ENCODE measurements around the gene AGBL4.
A peak's percentile ranks its signal among the peaks of the same experiment; 100 is the strongest.

Gene AGBL4

GRCh38 chr1:49240709-49241221 lies 783.0 kb downstream of the AGBL4 start:
- ChIA-PET CTCF (interaction anchor here (0.7 to 1.0 kb wide), 2 partner anchors 9 to 151 kb away, joined by 3 to 4 read pairs; no protein-coding TSS in a partner anchor), POLR2A (no interaction called here)
- TF ChIP-seq ZSCAN30 (tag by site-specific recombination; IDR thresholded peaks at IDR 0.05) (no peak), PRDM6 (tag by site-specific recombination; IDR thresholded peaks at IDR 0.05) (no peak), ATF2 (tag by site-specific recombination; IDR thresholded peaks at IDR 0.05; ENCODE audit: low read depth) (0 out of 2 replicates have a peak, but pooled peaks have one; percentile 9)
- no peaks in the 10 kb centered on the region; the same call in 1 of the 2 replicates for H3K9me3 ChIP-seq (ENCODE audit: control insufficient read depth, insufficient read depth, low read depth, low read length)
- H3K27ac ChIP-seq (ENCODE audit: extremely low read depth, low read depth, low read length): no peak overlapping the region
- no peaks in the 10 kb centered on the region for H3K36me3 ChIP-seq (ENCODE audit: control insufficient read depth in 2 of 2, insufficient read depth in 1 of 2, low read length in 2 of 2)
- H3K4me1 ChIP-seq (ENCODE audit: control insufficient read depth, insufficient read depth, low read length): no peaks in the 10 kb centered on the region
- no peak overlapping the region for H3K4me3 ChIP-seq (ENCODE audit: low read depth, low read length)

- H3K4me3 ChIP-seq (ENCODE audit: low read depth, low read length): no peak overlapping the region
- no peaks in the 10 kb centered on the region for H3K4me1 ChIP-seq (ENCODE audit: control insufficient read depth, insufficient read depth, low read length)
- H3K9me3 ChIP-seq (ENCODE audit: control insufficient read depth, insufficient read depth, low read depth, low read length): no peaks in the 10 kb centered on the region; the same call in 1 of the 2 replicates
- no peak overlapping the region for H3K27ac ChIP-seq (ENCODE audit: extremely low read depth, low read depth, low read length)
- ChIA-PET CTCF (interaction anchor here (0.6 kb wide), 1 partner anchor 329 kb away, joined by 3 read pairs; no protein-coding TSS in a partner anchor), POLR2A (no interaction called here)
- no peaks in the 10 kb centered on the region for H3K36me3 ChIP-seq (ENCODE audit: control insufficient read depth in 2 of 2, insufficient read depth in 1 of 2, low read length in 2 of 2)
- TF ChIP-seq ZNF24 (tag by site-specific recombination; IDR thresholded peaks at IDR 0.05): no peak
- no peak for TF ChIP-seq ZXDB (tag by site-specific recombination; IDR thresholded peaks at IDR 0.05)
- TF ChIP-seq AEBP2 (tag by site-specific recombination; IDR thresholded peaks at IDR 0.05; ENCODE audit: borderline replicate concordance): no peak
- no peak for TF ChIP-seq YY2 (tag by site-specific recombination; IDR thresholded peaks at IDR 0.05)
- TF ChIP-seq ZNF670 (tag by site-specific recombination; IDR thresholded peaks at IDR 0.05; ENCODE audit: low read depth): no peak
- TF ChIP-seq ZNF707 (tag by site-specific recombination; IDR thresholded peaks at IDR 0.05): no peak
- TF ChIP-seq ZNF214 (tag by site-specific recombination; IDR thresholded peaks at IDR 0.05; ENCODE audit: borderline replicate concordance): no peak
- TF ChIP-seq GLIS2 (tag by site-specific recombination; IDR thresholded peaks at IDR 0.05): no peak
- no peak for TF ChIP-seq ZNF704 (tag by site-specific recombination; IDR thresholded peaks at IDR 0.05)
- no peak for TF ChIP-seq ATF2 (tag by site-specific recombination; IDR thresholded peaks at IDR 0.05; ENCODE audit: low read depth)
- TF ChIP-seq ZNF248 (tag by site-specific recombination; IDR thresholded peaks at IDR 0.05): no peak
Measured at GRCh38 chr1:49234988-49235387, 788.8 kb downstream of the AGBL4 start.

- POLR2A ChIA-PET: no interaction called here
- Histone ChIP-seq H3K27ac (ENCODE audit: extremely low read depth, low read depth, low read length) (no peak overlapping the region), H3K9me3 (ENCODE audit: control insufficient read depth, insufficient read depth, low read depth, low read length) (no peaks in the 10 kb centered on the region), H3K4me3 (ENCODE audit: low read depth, low read length) (no peak overlapping the region), H3K36me3 (ENCODE audit: control insufficient read depth in 2 of 2, insufficient read depth in 1 of 2, low read length in 2 of 2) (no peaks in the 10 kb centered on the region), H3K4me1 (ENCODE audit: control insufficient read depth, insufficient read depth, low read length) (no peaks in the 10 kb centered on the region)
- CTCF ChIA-PET: no interaction called here
- TF ChIP-seq SP7 (tag by site-specific recombination; IDR thresholded peaks at IDR 0.05): no peak
- TF ChIP-seq ZNF423 (tag by site-specific recombination; IDR thresholded peaks at IDR 0.05): no peak
- TF ChIP-seq PRDM2 (tag by site-specific recombination; IDR thresholded peaks at IDR 0.05; ENCODE audit: borderline replicate concordance): no peak
- no peak for TF ChIP-seq ZNF560 (tag by site-specific recombination; IDR thresholded peaks at IDR 0.05; ENCODE audit: borderline replicate concordance)
- TF ChIP-seq ZNF16 (tag by site-specific recombination; IDR thresholded peaks at IDR 0.05; ENCODE audit: low read depth): no peak
Measured at GRCh38 chr1:49229555-49229954, 794.2 kb downstream of the AGBL4 start.

Measured in HEK293 (cell line).